Measurements from ENCODE around the gene CR1L.
"Not testable (repeated sequence)": the region's sequence is repeated elsewhere in the genome, so short reads cannot be mapped to it uniquely, and the experiment has no call there.

Gene CR1L

DNA sequence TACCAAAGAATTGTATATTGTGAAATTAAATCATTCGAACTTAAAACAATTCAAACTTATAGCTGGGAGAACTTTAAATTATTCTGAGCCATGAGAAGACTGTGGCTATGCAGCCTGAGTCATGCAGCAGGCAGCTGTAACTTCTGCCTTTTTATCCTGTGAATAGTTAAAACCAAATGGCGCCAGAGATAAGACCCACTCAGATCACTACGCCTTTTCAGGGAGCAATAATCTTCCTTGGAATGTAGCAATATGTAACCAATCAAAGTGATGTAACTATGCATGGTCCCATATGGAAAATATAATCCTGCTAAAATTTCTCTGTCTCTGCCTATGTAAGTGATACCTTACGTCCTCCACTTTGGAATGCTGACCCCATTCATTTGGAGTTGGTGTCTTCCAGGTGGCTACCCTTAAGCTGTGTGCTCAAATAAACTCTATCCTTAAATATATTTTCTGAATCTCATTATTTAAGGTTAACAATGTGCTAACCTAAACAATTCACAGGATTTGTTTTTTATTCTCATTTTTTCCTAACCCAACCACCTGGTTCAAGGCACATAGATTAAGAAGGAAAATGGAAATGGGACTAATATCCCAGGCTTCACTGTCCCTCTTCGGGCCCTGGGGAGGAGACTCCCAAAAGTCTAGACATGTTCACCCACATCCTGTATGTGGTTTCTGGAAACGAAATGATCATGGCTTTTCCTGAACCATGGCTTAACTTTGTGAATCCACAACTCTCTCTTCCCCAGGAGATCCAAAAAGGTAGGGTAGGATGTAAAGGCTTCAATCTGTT is 35.9 kb downstream of the CR1L start:
- DNase-seq (ENCODE audit: low read depth in 2 of 2), result not testable (repeated sequence)

DNA sequence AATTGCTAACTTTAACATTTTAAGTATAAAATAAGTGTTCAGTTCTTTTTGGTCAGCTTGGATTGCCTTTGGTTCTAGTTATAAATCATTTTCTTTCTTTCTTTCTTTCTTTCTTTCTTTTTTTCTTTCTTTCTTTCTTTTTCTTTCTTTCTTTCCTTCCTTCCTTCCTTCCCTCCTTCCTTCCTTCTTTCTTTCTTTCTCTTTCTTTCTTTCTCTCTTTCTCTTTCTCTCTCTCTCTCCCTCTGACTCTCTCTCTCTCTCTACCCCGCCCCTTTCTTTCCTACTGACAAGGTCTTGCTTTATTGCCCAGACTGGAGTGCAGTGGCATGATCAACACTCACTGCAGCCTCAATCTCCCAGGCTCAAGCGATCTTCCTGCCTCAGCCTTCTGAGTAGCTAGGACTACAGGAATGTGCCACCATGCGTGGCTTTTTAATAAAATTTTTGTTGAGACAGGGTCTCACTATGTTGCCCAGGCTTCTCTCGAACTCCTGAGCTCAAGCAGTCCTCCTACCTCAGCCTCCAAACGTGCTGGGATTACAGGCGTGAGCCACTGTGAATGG is 38.0 kb downstream of the CR1L start:
- not testable (repeated sequence) for DNase-seq (ENCODE audit: low read depth in 2 of 2)

DNA sequence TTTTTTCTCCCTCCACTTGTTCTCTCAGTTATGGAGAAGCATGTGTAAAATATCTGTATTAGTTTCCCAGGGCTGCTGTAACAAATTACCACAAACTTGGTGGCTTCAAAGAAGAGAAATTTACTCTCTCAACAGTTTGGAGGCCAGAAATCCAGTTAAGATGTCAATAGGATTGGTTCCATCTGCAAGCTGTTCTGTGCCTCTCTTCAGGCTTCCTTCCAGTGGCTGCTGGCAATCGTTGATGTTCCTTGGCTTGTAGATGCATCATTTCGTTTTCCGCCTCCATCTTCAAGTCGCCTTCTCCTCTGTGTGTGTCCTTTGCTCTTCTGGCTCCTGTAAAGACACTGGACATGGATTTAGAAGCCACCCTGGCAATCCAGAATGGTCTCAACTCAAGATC is 45.6 kb downstream of the CR1L start:
- not testable (repeated sequence) for DNase-seq (ENCODE audit: low read depth in 2 of 2)

DNA sequence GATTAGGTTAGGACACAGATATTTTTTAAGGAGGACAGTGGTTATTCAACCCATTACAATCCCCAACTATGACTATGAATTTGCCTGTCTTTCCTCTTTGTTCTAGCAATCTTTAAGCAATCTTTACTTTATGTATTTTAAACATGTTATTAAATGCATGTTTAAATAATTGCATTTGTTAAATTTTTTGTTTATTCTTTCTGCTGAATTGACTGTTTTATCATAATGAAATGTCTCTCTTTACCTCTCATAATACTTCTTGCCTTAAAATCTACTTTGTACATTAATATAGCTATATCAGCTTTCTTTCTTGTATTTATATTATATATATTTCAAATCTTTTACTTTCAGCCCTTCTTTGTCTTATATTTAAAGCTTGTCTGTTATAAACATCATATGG is 46.1 kb downstream of the CR1L start:
- DNase-seq (ENCODE audit: low read depth in 2 of 2), result no peak

DNA sequence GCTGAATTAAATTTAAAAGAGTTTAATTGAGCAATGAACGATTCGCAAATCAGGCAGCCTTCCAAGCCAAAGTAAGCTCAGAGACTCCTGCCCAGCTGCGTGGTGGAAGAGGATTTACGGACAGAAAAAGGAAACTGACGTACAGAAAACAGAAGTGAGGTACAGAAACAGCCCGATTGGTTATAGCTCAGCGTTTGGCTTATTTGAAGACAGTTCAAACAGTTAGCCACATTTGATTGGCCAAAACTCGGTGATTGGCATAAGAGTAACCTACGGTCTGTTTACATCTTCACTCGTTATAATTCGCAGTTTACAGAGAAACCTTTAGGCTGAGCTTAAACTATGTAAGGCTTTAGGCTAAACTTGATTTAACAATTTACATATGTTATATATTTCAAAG is 46.9 kb downstream of the CR1L start:
- no peak for DNase-seq (ENCODE audit: low read depth in 2 of 2)

DNA sequence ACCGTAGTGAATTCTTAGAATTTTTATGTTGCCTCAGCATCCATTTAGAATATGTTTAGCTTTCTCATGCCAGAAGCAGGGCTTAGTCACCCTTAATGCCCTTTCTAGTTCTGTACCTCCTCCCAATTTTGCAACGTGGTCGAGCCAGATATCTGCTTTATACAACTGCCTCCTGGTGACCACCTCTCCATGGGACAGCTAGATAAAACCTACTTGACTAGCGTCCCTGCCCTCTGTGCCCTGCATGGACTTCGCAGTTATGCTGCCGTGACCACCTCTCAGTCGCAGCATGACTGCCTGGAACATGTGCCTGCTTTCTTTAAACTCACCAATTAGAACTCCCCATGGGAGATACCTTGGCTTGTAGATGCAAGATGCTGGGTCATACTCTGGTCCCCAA is 47.4 kb downstream of the CR1L start:
- DNase-seq (ENCODE audit: low read depth in 2 of 2), result not testable (repeated sequence)

DNA sequence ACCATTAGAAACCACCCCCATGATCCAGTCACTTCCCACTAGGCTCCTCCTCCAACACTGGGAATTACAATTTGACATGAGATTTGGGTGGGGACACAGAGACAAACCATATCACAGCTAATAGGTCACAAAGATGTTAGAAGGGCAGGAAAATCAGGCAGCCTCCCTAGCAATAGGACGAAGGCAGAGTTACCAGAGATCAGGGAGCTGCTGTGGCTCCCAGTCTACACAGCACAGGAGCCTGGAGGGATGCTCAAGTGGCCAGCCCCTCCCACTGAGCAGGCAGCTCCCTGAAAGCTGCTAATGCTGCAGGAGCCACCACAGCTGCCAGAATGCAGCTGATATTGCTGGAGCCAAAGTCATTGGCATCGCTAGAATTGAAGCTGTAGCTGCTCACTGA is 51.0 kb downstream of the CR1L start:
- DNase-seq (ENCODE audit: low read depth in 2 of 2), result no peak

DNA sequence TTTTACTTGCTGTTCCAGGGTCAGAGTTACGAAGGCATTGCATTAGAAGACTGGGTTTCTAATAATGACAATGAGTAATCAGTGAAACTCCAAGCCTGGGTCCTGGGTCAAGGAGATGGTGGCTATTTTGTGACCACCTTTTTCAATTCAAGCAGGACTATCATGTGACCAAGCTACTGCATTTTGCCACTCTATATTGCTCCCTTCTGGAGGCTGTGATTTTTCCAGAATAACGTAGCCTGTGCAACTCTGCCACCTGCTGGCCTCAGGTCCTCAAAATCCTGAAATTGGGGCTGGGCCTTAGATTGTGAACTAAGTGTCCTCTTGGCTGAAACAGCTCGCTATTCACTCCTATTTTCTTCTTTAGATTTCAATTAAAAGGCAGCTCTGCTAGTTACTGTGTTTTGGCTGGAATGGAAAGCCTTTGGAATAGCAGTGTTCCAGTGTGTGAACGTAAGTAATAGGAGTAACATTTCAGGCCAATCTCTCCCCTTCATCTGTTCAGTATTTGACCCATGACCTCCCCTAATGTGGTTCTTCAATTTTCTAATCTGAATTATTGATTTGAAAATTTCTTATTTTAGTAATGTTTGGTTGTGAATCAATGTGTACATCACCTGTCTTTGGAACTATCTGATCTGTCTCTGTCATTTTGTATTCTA is 54.0 kb downstream of the CR1L start:
- DNase-seq (ENCODE audit: low read depth in 2 of 2), result peak; percentile 19 to 35

DNA sequence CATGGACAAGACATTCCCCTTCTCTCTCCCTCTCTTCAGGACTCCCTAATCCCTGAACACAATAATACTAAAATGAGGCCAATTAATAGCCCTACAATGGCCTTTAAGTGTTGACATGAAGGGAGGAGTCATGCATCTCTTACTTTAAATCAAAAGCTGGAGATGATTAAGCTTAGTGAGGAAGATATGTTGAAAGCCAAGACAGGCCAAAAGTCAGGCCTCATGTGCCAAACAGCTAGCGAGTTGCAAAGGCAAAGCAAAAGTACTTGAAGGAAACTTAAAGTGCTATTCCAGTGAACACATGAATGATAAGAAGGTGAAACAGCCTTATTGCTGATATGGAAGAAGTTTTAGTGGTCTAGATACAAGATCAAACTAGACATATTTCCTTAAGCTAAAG is 57.4 kb downstream of the CR1L start:
- no peak for DNase-seq (ENCODE audit: low read depth in 2 of 2)

DNA sequence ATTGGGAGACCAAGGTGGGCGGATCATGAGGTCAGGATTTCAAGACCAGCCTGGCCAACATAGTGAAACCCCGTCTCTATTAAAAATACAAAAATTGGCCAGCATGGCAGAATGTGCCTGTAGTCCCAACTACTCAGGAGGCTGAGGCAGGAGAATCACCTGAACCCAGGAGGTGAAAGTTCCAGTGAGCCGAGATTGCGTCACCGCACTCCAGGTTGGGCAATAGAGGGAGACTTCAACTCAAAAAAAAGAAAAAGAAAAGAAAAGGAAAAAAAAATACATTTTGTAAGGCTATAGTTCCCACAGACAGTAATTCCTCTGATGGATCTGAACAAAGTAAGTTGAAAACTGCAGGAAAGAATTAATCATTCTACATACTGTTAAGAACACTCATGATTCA is 58.8 kb downstream of the CR1L start:
- DNase-seq (ENCODE audit: low read depth in 2 of 2), result no peak

DNA sequence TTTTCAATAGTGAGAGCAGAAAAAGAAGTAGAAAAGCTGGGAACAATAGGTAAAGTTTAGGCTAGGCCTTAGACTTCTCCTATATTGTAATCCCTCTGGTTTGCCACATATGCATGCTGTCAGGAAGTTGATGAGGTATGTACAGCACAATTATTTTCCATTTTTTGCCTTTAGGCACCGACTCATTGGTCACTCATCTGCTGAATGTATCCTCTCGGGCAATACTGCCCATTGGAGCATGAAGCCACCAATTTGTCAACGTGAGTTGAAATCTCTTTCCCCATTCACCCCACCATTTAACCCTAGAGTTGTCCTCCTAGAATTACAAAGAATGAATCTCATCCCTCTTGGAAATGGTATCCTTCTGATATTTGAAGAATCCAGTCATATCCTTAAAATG is 63.1 kb downstream of the CR1L start:
- not testable (repeated sequence) for DNase-seq (ENCODE audit: low read depth in 2 of 2)

DNA sequence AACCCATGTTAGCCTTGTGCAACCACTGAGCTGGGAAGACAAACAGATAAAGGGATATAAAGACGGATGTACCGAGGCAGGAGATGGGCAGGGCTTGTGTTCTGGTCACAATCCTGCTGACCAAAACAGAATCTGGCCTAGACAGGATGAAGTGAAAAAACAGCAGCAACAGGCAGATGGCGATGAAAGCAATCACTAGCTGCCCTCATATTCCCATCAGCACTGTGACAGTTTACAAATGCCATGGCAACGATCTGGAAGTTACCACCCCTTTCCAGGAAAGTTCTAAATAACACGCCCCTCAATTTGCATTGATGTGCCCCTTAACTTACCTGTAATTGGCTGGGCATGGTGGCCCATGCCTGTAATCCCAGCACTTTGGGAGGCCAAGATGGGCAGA is 66.4 kb downstream of the CR1L start:
- DNase-seq (ENCODE audit: low read depth in 2 of 2), result no peak

DNA sequence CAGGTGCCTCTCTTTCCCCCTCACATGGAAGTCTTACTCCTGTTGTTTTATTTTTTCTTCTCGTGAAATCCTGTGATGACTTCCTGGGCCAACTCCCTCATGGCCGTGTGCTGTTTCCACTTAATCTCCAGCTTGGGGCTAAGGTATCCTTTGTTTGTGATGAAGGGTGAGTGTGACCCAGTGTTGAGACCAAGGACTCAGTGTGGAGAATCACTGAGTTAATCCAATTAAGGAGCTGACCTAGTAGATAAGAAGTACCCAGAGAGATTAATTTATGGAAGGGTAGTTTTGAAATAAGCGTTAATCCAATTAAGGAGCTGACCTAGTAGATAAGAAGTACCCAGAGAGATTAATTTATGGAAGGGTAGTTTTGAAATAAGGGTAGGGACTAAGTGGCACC is 67.8 kb downstream of the CR1L start:
- not testable (repeated sequence) for DNase-seq (ENCODE audit: low read depth in 2 of 2)

DNA sequence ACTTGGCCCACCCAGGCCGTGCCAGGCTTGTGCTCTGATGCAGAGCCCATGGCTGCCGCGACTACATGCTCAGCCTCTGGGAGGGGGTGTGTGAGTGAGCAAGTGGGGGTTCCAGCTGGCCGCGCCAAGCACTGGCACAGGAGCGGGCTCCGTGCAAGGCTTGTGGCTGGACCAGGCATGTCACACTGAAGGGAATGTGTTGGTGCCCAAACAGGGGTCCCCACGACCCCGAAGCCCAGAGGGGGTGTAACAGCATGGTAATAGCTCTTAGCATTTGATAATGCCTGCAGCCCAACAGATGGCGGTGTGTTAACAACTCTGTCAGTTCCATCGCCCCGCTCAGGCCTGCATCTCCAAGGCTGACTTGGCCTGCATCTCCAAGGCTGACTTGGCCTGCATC is 68.6 kb downstream of the CR1L start:
- no peak for DNase-seq (ENCODE audit: low read depth in 2 of 2)

DNA sequence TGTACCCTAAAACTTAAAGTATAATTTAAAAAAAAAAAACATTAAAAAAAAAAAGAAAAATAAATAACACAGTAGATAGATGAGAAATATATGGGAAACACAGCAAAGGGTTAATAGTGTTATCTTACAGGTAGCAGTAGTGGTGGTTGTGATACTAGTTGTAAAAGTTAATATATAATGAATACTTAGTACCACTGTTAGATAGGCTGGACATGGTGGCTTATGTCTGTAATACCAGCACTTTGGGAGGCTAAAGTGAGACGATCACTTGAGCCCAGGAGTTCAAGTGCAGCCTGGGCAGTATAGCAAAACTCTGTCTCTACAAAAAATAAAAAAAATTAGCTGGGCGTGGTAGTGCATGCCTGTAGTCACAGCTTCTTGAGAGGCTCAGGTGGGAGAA is 74.3 kb downstream of the CR1L start:
- no peak for DNase-seq (ENCODE audit: low read depth in 2 of 2)

DNA sequence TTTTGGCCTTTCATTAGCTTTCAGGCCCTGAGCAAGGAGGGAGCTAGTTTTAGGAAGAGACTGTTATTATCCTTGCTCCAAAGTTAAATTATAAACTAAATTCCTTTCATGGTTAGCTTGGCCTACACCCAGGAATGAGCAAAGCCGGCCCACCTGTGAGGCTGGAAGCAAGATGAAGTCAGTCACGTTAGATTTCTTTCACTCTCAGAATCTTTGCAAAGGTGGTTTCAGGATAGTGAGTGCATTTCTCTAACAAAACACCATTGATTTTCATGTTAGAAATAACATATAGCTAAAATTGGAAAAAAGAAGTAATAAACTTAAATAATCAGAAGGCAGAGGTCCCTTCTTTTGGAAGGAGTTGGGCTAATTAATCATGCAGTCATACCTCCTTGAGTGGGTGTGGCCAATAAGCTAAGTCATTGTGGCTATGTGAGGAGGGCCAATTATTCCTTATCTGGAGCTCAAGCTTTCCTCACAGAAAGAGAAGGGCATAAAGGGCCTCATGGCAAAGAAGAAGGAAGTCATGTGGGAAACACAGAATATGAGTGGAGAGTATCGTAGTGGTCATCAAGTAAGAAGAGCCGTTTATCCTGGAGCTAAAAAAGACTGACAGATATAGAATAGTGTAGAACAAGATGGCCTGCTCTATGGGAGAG is 83.4 kb downstream of the CR1L start:
- DNase-seq (ENCODE audit: low read depth in 2 of 2), result not testable (repeated sequence)

DNA sequence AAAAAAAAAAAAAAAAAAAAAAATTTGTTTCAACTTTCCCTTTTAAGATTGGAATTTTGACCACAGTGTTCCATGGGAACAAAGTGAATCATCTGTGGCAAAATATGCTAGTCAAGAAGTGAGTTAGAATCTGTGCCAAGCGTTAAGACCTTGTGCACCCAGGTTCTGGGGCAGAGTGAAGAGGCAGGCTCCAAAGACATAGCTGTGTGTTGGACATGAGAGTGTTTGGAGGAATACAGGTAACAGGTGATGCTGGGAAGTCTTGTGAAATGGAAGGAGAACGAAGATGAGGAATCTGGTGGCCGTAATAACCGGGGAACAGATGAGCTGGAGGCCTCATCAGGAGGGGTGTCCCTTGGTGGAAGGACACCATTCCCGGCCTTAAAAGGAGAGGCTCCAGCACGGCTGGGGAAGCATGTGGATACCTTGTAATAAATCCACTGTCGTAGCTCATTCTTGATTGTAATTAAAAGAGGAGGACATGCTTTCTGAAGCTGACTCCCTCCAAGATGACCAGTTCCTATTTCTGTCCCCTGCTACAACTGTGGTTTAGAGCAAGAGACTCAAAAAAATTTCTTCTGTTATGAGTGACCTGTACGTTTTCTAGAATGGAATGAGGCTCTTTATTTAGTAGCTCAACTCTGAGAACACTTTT is 92.7 kb downstream of the CR1L start:
- not testable (repeated sequence) for DNase-seq (ENCODE audit: low read depth in 2 of 2)

DNA sequence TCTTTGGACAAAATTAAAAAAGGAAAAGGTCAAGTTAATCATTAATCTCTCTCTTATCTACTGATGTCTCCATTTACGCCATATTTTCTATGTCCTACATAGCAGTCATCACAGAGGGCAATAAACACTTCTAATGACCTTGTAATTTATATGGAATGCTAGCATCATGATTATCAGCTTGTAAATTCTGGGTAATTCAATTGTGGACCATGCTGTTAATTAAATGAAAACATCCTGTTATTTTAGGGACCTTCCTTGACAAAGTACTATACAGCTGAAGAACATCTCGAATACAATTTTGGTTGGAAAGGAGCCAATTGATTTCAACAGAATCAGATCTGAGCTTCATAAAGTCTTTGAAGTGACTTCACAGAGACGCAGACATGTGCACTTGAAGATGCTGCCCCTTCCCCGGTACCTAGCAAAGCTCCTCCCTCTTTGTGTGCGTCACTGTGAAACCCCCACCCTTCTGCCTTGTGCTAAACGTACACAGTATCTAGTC is 93.3 kb downstream of the CR1L start:
- not testable (repeated sequence) for DNase-seq (ENCODE audit: low read depth in 2 of 2)

DNA sequence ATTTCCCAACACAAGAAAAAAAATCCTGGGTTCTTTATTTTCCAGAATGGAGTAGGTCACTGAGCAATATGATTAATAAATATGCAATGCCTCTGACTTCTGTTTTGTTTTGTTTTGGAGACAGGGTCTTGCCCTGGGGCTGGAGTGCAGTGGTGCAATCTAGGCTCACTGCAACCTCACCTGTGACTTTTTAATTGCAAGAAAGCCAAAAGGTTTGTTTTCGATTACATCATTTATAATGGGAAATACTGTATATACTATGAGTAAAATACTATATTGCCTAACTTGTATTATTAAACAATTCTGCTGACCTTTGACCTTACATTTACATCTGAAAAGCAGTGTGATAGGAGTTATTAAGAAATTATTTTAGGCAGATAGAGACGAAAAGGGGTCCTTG is 95.3 kb downstream of the CR1L start:
- DNase-seq (ENCODE audit: low read depth in 2 of 2), result no peak

DNA sequence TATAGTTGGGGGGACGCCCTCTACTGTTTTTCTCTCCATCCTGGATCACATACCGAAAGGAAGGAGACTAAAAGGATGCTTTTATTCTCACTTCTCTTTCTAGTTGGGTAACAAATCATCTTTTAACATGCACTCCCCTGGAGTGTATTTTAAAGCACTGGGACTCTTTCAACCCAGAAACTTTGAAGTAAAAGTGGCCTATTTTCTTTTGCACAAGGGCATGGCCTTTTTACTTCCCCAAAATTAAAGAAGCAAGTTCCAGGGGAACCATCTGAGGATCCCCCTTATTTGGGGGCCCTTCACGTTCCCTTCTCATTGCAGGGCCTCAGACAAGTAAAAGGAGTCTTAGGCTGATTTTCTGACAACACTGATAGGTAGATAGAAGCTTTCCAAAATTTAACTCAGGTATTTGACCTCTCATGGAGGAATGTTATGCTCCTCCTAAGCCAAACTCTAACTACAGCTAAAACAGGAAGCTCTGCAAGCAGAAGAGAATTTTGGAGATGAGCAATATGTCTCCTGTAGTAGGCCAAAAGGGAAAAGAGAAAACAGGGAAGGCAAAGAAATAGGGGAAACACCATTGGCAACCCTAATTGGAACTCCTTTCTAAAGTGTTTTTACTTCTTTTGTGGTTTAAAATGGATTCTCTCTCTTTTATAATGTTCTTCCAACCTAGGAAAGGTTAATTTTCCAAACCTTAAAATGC is 98.1 kb downstream of the CR1L start:
- no peak for DNase-seq (ENCODE audit: low read depth in 2 of 2)

DNA sequence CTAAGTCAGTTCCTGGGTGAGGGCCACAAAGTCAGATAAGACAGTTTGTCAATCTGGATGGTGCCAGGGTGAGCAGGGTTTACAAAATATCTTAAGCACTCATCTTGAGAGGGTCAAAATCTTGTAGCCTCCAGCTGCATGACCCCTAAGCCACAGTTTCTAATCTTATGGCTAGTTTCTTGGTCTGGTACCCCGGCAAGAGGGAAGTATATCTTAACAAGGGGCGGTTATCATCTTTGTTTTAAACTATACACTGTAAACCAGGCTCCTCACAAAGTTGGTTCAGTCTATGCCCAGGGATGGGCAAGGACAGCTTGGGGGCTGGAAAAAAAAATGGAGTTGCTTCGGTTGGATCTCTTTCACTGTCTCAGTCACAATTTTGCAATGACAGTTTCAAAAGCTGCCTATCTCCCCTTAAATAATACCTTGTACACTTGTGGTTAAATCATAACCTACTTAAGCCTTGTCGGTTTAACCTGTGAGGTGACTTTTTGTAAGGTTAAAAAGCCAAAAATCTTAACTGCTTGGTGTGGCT is 99.1 kb downstream of the CR1L start:
- DNase-seq (ENCODE audit: low read depth in 2 of 2), result no peak
